IPS DF 19.7 (cell line): ENCODE data around the gene PLXND1.

ENCODE experiments used
- DNase-seq: peaks from one replicate; pipeline ENCODE4 v3.0.0-alpha.2; 2013; ENCODE audit warnings: low read depth, low spot score

The PLXND1 gene

DNA sequence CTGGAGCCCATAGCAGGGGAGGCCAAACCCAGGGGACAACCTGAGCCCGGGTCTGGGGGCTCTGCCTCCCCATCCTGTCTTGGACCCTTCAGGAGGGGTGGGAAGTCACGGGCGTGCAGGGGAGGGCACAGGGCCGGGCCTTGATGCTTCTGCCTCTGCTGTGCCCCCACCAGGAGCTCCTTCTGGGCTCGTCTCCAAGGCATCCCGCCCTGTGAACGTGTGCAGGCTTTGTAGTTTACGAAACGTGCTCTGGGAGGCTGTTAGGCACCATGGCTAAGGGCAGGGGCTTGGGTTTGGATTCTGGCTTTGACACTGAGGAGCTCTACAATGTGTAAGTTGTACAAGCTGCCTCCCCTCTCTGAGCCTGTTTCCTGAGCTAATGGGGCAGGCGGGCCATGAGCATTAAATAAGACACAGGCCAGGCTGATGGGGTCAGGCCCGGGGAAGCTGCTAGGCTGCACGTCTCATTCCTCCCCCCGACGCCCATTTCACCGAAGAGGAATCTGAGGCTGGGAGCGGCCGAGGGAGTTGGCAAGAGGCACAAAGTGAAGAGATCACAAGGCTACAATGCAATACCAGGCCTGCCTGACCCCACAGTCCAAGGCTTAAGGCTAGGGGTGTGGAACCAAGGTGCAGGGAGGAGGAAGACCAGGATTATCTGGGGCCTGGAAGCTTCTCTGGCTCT, 19.6 kb downstream of the PLXND1 start:
- no peak for DNase-seq

GRCh38 chr3:129585949-129586657, 20.4 kb downstream of the PLXND1 start:
- DNase-seq: no peak

DNA sequence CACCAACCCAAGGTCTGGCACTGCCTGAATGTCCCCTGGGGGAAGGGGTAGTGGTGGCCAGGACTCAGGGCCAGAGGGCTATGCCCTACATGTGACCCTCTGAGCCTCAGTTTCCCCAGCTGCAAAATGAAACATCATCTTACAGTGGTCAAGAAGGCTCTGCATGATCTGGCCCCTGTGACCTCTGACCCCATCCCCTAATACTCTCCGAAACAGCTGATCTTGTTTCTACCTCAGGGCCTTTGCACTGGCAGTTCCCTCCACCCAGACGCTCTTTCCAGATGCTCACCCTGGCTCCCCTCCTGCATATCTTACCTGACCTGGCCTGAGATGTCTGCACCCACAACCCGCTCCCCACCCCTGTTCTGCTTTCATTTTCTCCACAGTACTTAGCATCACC, 21.8 kb downstream of the PLXND1 start:
- no peak for DNase-seq

DNA sequence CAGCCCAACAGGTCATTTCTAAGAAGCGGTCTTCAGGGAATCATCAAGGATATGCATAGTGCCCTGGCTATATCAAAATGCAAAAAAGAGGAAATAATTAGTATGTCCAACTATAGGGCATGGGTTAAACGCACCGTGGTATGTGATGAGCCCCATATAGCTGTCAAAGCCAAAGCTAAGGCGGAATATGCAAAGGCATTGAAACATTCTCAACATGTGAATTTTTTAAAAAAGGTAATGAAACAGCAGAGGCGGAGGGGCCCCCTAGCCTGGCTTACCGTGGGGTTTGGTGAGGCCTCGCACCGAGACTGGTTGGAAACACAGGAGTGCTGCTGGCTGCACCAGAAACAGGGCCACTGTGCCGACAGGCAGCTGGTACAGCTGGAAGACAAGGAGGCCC, 23.2 kb downstream of the PLXND1 start:
- DNase-seq: no peak

DNA sequence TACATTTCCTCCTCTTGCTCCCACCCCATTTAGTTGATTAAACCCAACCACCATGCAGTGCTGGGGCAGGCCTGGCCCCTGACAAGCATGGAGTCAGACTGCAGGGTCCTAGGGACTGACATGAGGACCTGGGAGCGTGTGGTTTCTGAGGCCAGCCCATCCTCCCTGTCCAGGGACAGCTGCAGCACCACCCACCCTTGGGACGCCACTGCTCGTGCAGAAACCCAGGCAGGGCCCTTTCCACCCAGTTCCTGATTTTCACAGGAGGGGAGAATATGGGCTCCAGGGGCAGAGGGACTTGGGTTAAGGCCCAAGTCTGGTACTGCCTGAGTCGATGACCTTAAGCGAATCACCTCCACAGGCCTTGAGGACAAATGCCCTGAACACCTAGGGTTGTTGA, 23.7 kb downstream of the PLXND1 start:
- DNase-seq: no peak

- DNase-seq: no peak
These were observed 24.9 kb downstream of the PLXND1 start for GRCh38 chr3:129581623-129582022.

GRCh38 chr3:129579991-129580390, 26.5 kb downstream of the PLXND1 start:
- no peak for DNase-seq

- no peak for DNase-seq
These were observed 28.3 kb downstream of the PLXND1 start for GRCh38 chr3:129577925-129578786.

DNA sequence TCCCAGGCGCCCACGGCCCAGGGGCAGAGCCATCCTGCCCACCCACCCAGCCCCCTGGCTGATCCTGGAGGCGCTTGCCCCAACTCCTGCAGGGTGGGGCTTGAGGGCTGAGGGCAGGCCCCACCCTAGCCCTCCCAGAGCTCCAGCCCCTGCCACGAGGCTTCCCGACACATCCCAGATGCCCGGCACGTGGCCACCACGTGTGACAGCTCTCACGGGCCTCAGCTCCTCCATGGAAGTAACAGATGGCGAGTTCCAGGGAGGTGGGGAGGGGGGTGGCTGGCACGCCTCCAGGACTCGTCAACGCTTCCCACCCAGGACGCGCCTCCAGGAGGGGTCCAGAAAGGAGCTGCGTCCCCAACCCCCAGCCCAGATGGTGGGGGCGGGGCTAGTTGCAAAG, 29.1 kb downstream of the PLXND1 start:
- no peak for DNase-seq

DNA sequence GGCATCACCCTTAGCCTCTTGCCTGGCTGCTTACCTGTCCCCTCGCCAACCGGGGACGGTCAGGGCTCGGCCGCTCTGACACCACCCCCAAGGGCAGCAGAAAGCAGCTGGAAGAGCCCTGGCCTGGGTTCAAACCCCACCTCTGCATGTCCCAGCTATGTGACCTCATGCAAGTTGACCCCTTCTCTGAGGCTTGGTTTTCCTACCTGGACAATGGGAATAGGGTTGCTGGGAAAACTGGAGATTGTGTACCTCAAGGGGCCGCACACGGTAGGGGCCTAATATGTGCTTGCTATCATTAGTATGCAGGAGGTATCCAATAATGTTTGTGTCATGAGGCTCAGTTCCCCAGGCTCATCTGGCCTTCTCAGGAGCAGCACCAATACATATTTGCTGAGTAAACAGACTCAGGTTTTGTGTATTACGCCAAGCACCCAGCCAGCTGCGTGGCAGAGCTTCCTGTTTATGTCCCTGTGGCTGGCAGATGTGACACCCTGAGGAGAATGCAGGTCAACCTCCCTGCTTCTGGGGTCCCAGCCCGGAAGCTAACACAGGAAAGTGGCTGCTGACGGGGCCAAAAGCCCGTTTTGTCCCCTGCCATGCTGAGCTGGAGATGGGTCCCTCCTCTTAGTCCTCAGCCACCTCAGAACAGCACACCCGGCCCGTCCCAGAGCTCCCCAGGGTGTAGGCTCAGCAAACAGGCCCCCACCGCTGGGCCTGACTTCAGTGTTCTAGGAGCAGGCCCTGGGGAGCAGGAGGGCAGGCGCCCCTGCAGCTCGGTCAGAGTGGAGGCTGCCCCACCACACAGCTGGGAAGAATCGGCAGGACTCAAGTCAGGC, 29.7 kb downstream of the PLXND1 start:
- no peak for DNase-seq

- no peak for DNase-seq
These were observed 30.5 kb downstream of the PLXND1 start for GRCh38 chr3:129575997-129576384.

DNA sequence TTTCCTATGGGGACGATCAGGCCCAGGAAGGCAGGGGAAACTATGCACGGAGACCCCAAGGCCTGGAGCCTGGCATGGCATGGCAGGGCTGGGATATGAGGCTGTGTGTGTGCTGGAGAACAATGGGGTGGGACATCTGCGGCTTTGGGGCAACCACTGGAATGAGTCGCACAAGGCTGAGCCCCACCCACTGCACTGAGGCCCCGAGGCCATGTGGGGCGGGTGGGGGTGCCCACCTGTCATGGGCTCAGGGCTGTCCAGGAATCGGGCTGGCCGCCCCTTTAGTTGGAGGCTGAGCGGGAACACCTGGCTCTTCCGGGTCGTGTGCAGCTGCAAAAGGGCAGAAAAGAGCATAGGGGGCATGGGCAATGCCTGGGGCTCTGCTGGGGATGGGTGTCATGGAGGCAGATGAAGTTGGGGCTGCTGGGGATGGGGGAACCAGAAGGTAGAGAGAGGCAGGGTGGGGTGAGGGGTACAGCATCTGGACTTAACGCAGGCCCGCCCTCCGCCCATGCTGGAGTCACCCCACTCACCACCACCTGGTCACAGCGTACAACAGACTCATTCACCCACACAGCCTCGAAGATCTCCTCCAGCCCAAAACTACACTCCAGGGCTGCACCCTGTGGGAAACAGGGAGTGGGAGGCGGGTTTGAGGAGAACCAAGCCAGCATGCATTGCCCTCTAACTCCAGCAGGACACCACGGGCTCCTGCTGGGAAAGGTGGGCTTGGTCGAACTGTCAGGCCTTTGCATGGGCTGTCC, 31.1 kb downstream of the PLXND1 start:
- DNase-seq: no peak

DNA sequence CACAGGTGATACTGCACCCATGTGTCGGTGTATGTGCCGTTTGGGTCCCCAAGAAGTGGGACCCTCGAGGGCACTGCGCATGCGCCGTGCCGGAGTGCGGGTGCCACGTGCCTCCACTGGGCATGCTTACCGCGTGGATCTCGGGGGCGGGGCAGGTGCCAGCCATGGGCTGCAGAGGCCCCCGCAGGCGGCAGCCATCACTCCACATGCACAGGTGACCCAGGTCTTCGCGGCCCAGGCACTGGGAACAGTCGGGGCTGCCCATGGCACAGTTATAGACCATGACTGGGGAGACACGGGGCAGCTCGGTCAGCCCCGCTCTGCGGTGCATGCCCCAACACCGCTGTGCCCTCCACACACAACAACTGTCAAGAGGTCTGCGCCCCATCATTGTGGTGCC, 32.3 kb downstream of the PLXND1 start:
- no peak for DNase-seq

DNA sequence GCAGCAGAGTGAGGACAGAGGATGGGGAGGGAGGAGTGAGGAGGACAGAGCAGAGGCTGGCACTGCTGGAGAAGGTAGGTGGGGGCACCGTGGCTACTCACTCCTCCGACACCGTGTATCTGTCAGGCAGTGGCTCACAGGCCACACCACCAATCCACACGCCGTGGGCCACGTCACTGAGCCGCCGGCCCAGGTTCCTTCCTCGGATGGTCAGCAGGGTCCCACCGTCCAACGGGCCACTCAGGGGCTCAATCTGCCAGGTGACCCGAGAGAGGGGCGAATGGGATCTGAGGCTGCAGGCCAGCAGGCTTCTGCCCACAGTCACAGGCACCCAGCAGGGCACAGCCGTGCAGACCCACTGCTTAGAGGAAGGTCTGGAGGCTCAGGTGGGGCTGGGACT, 33.0 kb downstream of the PLXND1 start:
- DNase-seq: no peak

- DNase-seq: no peak
These were observed 33.9 kb downstream of the PLXND1 start for GRCh38 chr3:129572603-129573002.

- no peak for DNase-seq
These were observed 34.6 kb downstream of the PLXND1 start for GRCh38 chr3:129571605-129572547.

- DNase-seq: no peak
These were observed 36.6 kb downstream of the PLXND1 start for GRCh38 chr3:129569856-129570255.

DNA sequence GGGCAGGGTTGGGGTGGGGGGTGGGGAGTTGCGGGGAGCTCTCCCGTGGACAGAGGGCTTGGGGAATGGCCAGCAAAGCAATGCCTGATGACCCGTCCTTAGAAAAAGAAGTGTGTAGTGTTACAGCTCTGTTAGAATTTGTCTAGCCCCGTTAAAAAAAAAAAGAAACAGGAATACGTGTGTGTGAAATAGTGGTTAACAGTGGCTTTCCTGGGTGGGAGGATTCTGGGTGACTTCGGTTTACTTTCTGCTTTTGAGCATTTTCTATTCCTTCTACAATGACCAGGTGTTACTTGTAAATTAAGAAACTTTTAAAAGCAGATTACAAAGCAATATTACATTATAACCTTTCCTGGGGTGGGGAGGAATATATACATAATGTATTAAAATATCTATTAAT, 38.5 kb downstream of the PLXND1 start:
- DNase-seq: no peak

GRCh38 chr3:129567176-129567705, 39.2 kb downstream of the PLXND1 start:
- DNase-seq: no peak

DNA sequence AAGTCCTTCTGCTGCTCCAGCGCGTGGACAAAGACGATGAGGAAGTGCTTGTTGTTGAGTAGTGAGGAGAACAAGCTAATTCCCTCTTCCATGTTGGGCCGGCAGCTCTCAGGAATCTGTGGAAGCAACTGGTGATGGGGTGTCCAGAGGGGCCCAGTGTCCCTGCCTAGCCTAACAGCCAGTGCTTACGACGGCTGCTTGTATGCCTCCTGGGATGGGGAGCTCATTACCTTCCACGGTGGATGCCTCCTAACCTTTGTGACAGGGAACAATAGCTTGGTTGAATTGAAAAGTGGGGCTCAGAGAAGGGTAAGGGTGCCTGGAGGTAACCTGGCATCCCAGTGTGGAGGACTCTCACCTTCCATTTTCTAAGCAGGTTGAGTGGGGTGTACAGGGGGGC, 40.6 kb downstream of the PLXND1 start:
- no peak for DNase-seq
